ENCODE data around the gene ARSA. TPM values are rescaled to one million over a fixed set of nuclear protein-coding genes. Genes with fewer than 3 reads are reported as not detected.

Gene ARSA
- total RNA-seq, 4 donors from 2014 or later = 33.2 to 51.5 (median 48.0) TPM

- TF ChIP-seq POLR2A (IDR thresholded peaks at IDR 0.05) = no peak
- TF ChIP-seq CTCF (IDR thresholded peaks at IDR 0.05) = no peak
- no peak for TF ChIP-seq EP300 (IDR thresholded peaks at IDR 0.05)
- DNase-seq (ENCODE audit: low spot score in 2 of 2) = no peak
- H3K4me1 ChIP-seq = peaks cover 0 to 17% (median 1%) of the 10 kb centered on the region in 4 donors
- H3K27me3 ChIP-seq = peaks cover 0 to 70% of the 10 kb centered on the region in 2 donors
- 75 to 88% methylated on average over 17 to 23 of the region's 23 CpGs for WGBS, 2 donors
- peaks cover 0 to 29% (median 0%) of the 10 kb centered on the region in 3 donors for H3K36me3 ChIP-seq
- no peak overlapping the region for H3K27ac ChIP-seq
- no peak overlapping the region for H3K4me3 ChIP-seq
- no peaks in the 10 kb centered on the region for H3K9me3 ChIP-seq
Observed at GRCh38 chr22:50605002-50605612, 22.8 kb downstream of the ARSA start.

GRCh38 chr22:50604256-50605001 lies 23.5 kb downstream of the ARSA start:
- DNase-seq (ENCODE audit: low spot score in 2 of 2) = no peak
- H3K4me1 ChIP-seq = peaks cover 0 to 23% (median 1%) of the 10 kb centered on the region in 4 donors
- no peaks in the 10 kb centered on the region for H3K9me3 ChIP-seq
- 63 to 68% methylated on average over 55 to 61 of the region's 103 CpGs for WGBS, 2 donors
- peaks cover 0 to 72% of the 10 kb centered on the region in 2 donors for H3K27me3 ChIP-seq
- H3K27ac ChIP-seq = no peak overlapping the region
- H3K36me3 ChIP-seq = peaks cover 0 to 29% (median 0%) of the 10 kb centered on the region in 3 donors
- H3K4me3 ChIP-seq = no peak overlapping the region
- TF ChIP-seq EP300 (IDR thresholded peaks at IDR 0.05) = no peak
- TF ChIP-seq CTCF (IDR thresholded peaks at IDR 0.05) = no peak
- TF ChIP-seq POLR2A (IDR thresholded peaks at IDR 0.05) = no peak

- whole genome bisulfite sequencing, 2 donors = 14 to 23% methylated on average over 23 to 33 of the region's 70 CpGs
- Histone ChIP-seq H3K9me3 (no peaks in the 10 kb centered on the region), H3K36me3 (peaks cover 0 to 29% (median 0%) of the 10 kb centered on the region in 3 donors), H3K4me1 (peaks cover 0 to 23% (median 1%) of the 10 kb centered on the region in 4 donors), H3K4me3 (no peak overlapping the region), H3K27me3 (peaks cover 0 to 78% of the 10 kb centered on the region in 2 donors), H3K27ac (no peak overlapping the region)
- DNase-seq (ENCODE audit: low spot score in 2 of 2) = no peak
- TF ChIP-seq POLR2A (IDR thresholded peaks at IDR 0.05) (no peak), CTCF (IDR thresholded peaks at IDR 0.05) (no peak), EP300 (IDR thresholded peaks at IDR 0.05) (no peak)
Observed at GRCh38 chr22:50603511-50604255, 24.3 kb downstream of the ARSA start.

- Histone ChIP-seq H3K9me3 (no peaks in the 10 kb centered on the region), H3K36me3 (peaks cover 0 to 32% (median 0%) of the 10 kb centered on the region in 3 donors), H3K4me3 (no peak overlapping the region), H3K27me3 (peaks cover 0 to 72% of the 10 kb centered on the region in 2 donors), H3K4me1 (peaks cover 0 to 23% (median 1%) of the 10 kb centered on the region in 4 donors), H3K27ac (no peak overlapping the region)
- no peak for DNase-seq (ENCODE audit: low spot score in 2 of 2)
- TF ChIP-seq POLR2A (IDR thresholded peaks at IDR 0.05) (no peak), CTCF (IDR thresholded peaks at IDR 0.05) (no peak), EP300 (IDR thresholded peaks at IDR 0.05) (no peak)
- 13 to 16% methylated on average over 2 of the region's 2 CpGs for WGBS, 2 donors
Observed at GRCh38 chr22:50602338-50602700, 25.6 kb downstream of the ARSA start.
